ENCODE measurements around the gene KCNN4. TPM values are rescaled to one million over a fixed set of nuclear protein-coding genes. Genes with fewer than 3 reads are reported as not detected.

KCNN4 gene
- total RNA-seq, 1 donor, result 39.9 TPM

DNA sequence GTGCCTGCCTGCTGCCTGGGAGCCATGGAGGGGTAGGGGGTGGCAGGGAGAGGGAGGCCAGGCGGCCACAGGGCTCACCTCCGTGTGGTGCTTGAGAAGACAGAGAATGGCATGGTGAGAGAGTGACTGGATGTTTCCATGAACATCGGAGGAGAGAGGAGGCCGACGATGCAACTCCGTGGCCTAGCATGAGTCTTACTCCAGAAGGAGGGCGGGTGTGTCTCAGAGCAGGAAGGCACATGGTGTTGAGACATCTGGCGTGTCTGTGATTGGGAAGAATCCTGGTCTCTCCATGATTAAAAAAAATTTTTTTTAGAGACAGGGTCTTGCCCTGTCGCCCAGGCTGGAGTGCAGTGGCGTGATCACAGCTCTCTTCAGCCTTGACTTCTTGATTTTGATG lies 59.8 kb downstream of the KCNN4 start:
- TF ChIP-seq, protein P1, sequence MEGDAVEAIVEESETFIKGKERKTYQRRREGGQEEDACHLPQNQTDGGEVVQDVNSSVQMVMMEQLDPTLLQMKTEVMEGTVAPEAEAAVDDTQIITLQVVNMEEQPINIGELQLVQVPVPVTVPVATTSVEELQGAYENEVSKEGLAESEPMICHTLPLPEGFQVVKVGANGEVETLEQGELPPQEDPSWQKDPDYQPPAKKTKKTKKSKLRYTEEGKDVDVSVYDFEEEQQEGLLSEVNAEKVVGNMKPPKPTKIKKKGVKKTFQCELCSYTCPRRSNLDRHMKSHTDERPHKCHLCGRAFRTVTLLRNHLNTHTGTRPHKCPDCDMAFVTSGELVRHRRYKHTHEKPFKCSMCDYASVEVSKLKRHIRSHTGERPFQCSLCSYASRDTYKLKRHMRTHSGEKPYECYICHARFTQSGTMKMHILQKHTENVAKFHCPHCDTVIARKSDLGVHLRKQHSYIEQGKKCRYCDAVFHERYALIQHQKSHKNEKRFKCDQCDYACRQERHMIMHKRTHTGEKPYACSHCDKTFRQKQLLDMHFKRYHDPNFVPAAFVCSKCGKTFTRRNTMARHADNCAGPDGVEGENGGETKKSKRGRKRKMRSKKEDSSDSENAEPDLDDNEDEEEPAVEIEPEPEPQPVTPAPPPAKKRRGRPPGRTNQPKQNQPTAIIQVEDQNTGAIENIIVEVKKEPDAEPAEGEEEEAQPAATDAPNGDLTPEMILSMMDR (IDR thresholded peaks at IDR 0.05; ENCODE audit: insufficient read depth, low read length), result no peak
- no peak overlapping the region for H3K4me3 ChIP-seq (ENCODE audit: low read depth, low read length)
- no peak for DNase-seq (ENCODE audit: low read depth)

DNA sequence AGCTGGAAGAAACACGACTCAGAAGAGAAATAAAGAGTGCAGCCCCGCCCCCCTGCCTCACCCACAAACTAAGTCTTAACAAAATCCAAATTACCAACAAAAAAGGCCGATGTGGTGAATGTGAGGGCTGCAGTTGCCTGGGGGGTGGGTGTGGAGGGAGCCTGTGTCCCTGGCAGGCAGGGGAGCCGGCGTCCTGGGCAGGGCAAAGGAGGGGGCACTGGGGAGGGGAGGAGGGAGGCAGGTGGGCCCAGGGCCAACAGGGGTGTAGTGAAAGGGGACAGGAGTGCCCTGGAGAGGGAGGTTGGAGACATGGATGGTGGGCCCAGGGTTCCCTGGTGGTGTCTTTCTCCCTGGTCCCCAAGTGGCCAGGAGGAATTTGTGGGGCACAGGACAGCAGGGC lies 60.9 kb downstream of the KCNN4 start:
- no peak for DNase-seq (ENCODE audit: low read depth)
- H3K4me3 ChIP-seq (ENCODE audit: low read depth, low read length), result no peak overlapping the region
- TF ChIP-seq, protein P1 (IDR thresholded peaks at IDR 0.05; ENCODE audit: insufficient read depth, low read length), result no peak

DNA sequence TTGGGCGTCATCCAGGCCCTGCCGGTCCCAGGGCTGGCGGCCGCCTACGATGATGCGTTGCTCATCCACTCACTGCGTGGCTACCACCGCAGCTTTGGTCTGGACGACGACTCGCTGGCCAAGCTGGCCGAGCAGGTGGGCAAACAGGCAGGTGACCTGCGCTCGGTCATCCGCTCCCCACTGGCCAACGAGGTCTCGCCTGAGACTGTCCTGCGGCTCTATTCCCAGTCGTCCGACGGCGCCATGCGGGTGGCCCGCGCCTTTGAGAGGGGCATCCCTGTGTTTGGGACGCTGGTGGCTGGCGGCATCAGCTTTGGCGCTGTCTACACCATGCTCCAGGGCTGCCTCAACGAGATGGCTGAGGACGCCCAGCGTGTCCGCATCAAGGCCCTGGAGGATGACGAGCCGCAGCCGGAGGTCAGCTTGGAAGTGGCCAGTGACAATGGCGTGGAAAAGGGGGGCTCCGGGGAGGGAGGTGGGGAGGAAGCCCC lies 61.4 kb downstream of the KCNN4 start:
- no peak for DNase-seq (ENCODE audit: low read depth)
- TF ChIP-seq, protein P1 (IDR thresholded peaks at IDR 0.05; ENCODE audit: insufficient read depth, low read length), result no peak
- no peak overlapping the region for H3K4me3 ChIP-seq (ENCODE audit: low read depth, low read length)

DNA sequence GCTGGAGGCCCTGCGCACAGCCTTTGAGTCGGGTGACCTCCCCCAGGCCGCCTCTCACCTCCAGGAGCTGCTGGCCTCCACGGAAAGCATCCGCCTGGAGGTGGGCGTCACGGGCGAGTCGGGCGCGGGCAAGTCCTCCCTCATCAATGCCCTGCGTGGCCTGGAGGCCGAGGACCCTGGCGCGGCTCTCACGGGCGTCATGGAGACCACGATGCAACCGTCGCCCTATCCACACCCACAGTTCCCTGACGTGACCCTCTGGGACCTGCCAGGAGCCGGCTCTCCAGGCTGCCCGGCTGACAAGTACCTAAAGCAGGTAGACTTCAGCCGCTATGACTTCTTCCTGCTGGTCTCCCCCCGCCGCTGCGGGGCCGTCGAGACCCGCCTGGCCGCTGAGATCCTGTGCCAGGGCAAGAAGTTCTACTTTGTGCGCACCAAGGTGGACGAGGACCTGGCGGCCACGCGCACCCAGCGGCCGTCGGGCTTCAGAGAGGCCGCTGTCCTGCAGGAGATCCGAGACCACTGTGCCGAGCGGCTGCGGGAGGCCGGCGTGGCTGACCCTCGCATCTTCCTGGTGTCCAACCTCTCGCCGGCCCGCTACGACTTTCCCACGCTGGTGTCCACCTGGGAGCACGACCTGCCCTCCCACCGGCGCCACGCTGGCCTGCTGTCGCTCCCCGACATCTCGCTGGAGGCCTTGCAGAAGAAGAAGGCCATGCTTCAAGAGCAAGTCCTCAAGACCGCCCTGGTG lies 62.0 kb downstream of the KCNN4 start:
- no peak overlapping the region for H3K4me3 ChIP-seq (ENCODE audit: low read depth, low read length)
- TF ChIP-seq, protein P1 (IDR thresholded peaks at IDR 0.05; ENCODE audit: insufficient read depth, low read length), result no peak
- DNase-seq (ENCODE audit: low read depth), result no peak

Other genes with a start within 250 kb of the KCNN4 start
- 0.63 TPM in 1 of 2 replicates, not detected in the other for gene ZNF575, start 247.8 kb downstream of the KCNN4 start, total RNA-seq (ENCODE audit: low replicate concordance)
- gene XRCC1, start 205.4 kb downstream of the KCNN4 start, total RNA-seq (ENCODE audit: low replicate concordance), result 23.5 and 32.9 TPM in 2 replicates
- gene PINLYP, start 205.2 kb downstream of the KCNN4 start, total RNA-seq (ENCODE audit: low replicate concordance), result 6.4 and 7.4 TPM in 2 replicates
- gene IRGQ, start 184.8 kb downstream of the KCNN4 start, total RNA-seq (ENCODE audit: low replicate concordance), result 17.5 and 32.3 TPM in 2 replicates
- 10.0 and 10.3 TPM in 2 replicates for gene ZNF576, start 184.4 kb downstream of the KCNN4 start, total RNA-seq (ENCODE audit: low replicate concordance)
- 0.09 TPM in 1 of 2 replicates, not detected in the other for gene SRRM5, start 168.9 kb downstream of the KCNN4 start, total RNA-seq (ENCODE audit: low replicate concordance)
- gene ZNF428, start 161.3 kb downstream of the KCNN4 start, total RNA-seq (ENCODE audit: low replicate concordance), result 14.0 and 34.8 TPM in 2 replicates
- gene CADM4, start 141.1 kb downstream of the KCNN4 start, total RNA-seq (ENCODE audit: low replicate concordance), result 0.27 and 1.1 TPM in 2 replicates
- 46.3 and 73.6 TPM in 2 replicates for gene PLAUR, start 110.8 kb downstream of the KCNN4 start, total RNA-seq (ENCODE audit: low replicate concordance)
- not detected in 2 replicates for gene IRGC, start 64.9 kb downstream of the KCNN4 start, total RNA-seq (ENCODE audit: low replicate concordance)
- 18.6 and 25.0 TPM in 2 replicates for gene SMG9, start 26.0 kb downstream of the KCNN4 start, total RNA-seq (ENCODE audit: low replicate concordance)
- gene LYPD5, start 21.5 kb upstream of the KCNN4 start, total RNA-seq (ENCODE audit: low replicate concordance), result 0.72 and 1.1 TPM in 2 replicates
- 12.5 and 29.9 TPM in 2 replicates for gene ZNF283, start 46.3 kb upstream of the KCNN4 start, total RNA-seq (ENCODE audit: low replicate concordance)
- gene ZNF404, start 103.0 kb upstream of the KCNN4 start, total RNA-seq (ENCODE audit: low replicate concordance), result 4.1 and 4.6 TPM in 2 replicates
- 5.6 and 18.6 TPM in 2 replicates for gene ZNF45, start 154.3 kb upstream of the KCNN4 start, total RNA-seq (ENCODE audit: low replicate concordance)
- 4.9 and 8.7 TPM in 2 replicates for gene ZNF221, start 170.3 kb upstream of the KCNN4 start, total RNA-seq (ENCODE audit: low replicate concordance)
- gene ZNF155, start 203.2 kb upstream of the KCNN4 start, total RNA-seq (ENCODE audit: low replicate concordance), result 0.90 and 10.0 TPM in 2 replicates
- gene ZNF230, start 222.0 kb upstream of the KCNN4 start, total RNA-seq (ENCODE audit: low replicate concordance), result 5.2 and 6.1 TPM in 2 replicates
- 7.9 and 10.8 TPM in 2 replicates for gene ZNF222, start 244.4 kb upstream of the KCNN4 start, total RNA-seq (ENCODE audit: low replicate concordance)

Measured in fibroblast of the aortic adventitia (primary cell).